ENCODE results near the gene DICER1.

The DICER1 gene

DNA sequence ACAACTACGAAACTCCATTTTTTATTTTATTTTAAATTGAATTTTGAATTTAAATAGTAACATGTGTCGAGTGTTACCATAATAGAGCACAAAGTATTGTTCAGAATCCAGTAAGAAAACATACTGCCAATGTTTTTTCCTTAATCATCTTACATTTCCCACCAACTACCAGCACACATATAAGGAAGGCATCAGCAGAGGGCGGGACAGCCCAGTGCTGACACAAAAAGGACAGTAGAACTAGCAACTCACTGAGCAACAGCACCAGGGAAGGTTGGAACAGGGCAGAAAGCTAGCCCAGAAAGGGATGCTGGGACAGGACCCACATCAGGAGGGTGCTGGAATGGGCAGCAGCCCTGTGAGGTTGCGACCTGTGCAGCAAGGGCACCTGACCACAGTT lies 43.9 kb downstream of the DICER1 start:
- Mint-ChIP-seq H3K36me3 (ENCODE audit: low read depth) (peaks cover 64% of the 10 kb centered on the region), H3K4me1 (peaks cover 6% of the 10 kb centered on the region), H3K27ac (no peak overlapping the region), H3K9me3 (no peaks in the 10 kb centered on the region), H3K27me3 (ENCODE audit: low read depth) (no peaks in the 10 kb centered on the region), H3K4me3 (no peak overlapping the region)
- TF ChIP-seq, protein P1, sequence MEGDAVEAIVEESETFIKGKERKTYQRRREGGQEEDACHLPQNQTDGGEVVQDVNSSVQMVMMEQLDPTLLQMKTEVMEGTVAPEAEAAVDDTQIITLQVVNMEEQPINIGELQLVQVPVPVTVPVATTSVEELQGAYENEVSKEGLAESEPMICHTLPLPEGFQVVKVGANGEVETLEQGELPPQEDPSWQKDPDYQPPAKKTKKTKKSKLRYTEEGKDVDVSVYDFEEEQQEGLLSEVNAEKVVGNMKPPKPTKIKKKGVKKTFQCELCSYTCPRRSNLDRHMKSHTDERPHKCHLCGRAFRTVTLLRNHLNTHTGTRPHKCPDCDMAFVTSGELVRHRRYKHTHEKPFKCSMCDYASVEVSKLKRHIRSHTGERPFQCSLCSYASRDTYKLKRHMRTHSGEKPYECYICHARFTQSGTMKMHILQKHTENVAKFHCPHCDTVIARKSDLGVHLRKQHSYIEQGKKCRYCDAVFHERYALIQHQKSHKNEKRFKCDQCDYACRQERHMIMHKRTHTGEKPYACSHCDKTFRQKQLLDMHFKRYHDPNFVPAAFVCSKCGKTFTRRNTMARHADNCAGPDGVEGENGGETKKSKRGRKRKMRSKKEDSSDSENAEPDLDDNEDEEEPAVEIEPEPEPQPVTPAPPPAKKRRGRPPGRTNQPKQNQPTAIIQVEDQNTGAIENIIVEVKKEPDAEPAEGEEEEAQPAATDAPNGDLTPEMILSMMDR (IDR thresholded peaks at IDR 0.05; ENCODE audit: unreplicated experiment in 3 of 3), result no peak

GRCh38 chr14:95111507-95112164 lies 45.7 kb downstream of the DICER1 start:
- no peaks in the 10 kb centered on the region for H3K9me3 Mint-ChIP-seq
- no peaks in the 10 kb centered on the region for H3K4me1 Mint-ChIP-seq
- no peak overlapping the region for H3K27ac Mint-ChIP-seq
- no peaks in the 10 kb centered on the region for H3K27me3 Mint-ChIP-seq (ENCODE audit: low read depth)
- TF ChIP-seq, protein P1 (IDR thresholded peaks at IDR 0.05; ENCODE audit: unreplicated experiment in 3 of 3), result no peak
- peaks cover 68% of the 10 kb centered on the region for H3K36me3 Mint-ChIP-seq (ENCODE audit: low read depth)
- H3K4me3 Mint-ChIP-seq, result no peak overlapping the region

DNA sequence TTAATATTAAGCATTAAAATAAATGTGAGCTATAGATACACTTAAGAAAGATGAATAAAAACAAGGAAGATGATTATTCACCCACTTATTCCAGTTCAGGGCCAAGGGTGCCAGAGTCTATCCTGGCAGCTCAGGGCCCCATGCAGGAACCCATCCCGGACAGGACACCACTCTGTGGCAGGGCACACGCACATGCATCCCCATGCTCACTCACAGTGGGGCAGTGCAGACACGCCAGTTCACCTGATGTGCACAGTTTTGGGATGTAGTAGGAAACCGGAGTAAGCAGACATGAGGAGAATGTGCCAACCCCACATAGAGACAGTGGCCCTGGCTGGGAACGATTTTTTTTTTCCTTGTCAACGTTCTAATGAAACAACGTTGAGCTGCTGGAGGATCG lies 47.2 kb downstream of the DICER1 start:
- Mint-ChIP-seq H3K4me3 (no peak overlapping the region), H3K9me3 (no peaks in the 10 kb centered on the region), H3K36me3 (ENCODE audit: low read depth) (peaks cover 65% of the 10 kb centered on the region), H3K27ac (no peak overlapping the region), H3K4me1 (peaks cover under 1% of the 10 kb centered on the region), H3K27me3 (ENCODE audit: low read depth) (no peaks in the 10 kb centered on the region)
- TF ChIP-seq, protein P1 (IDR thresholded peaks at IDR 0.05; ENCODE audit: unreplicated experiment in 3 of 3), result no peak

- Mint-ChIP-seq H3K27ac (no peak overlapping the region), H3K9me3 (no peaks in the 10 kb centered on the region), H3K4me3 (no peak overlapping the region), H3K27me3 (ENCODE audit: low read depth) (no peaks in the 10 kb centered on the region), H3K4me1 (peaks cover 7% of the 10 kb centered on the region), H3K36me3 (ENCODE audit: low read depth) (peaks cover 68% of the 10 kb centered on the region)
- TF ChIP-seq, protein P1 (IDR thresholded peaks at IDR 0.05; ENCODE audit: unreplicated experiment in 3 of 3), result no peak
Measured at GRCh38 chr14:95107711-95108110, 49.6 kb downstream of the DICER1 start.

GRCh38 chr14:95106971-95107370 lies 50.4 kb downstream of the DICER1 start:
- TF ChIP-seq, protein P1 (IDR thresholded peaks at IDR 0.05; ENCODE audit: unreplicated experiment in 3 of 3), result no peak
- Mint-ChIP-seq H3K36me3 (ENCODE audit: low read depth) (peaks cover 75% of the 10 kb centered on the region), H3K27me3 (ENCODE audit: low read depth) (no peaks in the 10 kb centered on the region), H3K4me3 (no peak overlapping the region), H3K4me1 (peaks cover 12% of the 10 kb centered on the region), H3K9me3 (no peaks in the 10 kb centered on the region), H3K27ac (no peak overlapping the region)

DNA sequence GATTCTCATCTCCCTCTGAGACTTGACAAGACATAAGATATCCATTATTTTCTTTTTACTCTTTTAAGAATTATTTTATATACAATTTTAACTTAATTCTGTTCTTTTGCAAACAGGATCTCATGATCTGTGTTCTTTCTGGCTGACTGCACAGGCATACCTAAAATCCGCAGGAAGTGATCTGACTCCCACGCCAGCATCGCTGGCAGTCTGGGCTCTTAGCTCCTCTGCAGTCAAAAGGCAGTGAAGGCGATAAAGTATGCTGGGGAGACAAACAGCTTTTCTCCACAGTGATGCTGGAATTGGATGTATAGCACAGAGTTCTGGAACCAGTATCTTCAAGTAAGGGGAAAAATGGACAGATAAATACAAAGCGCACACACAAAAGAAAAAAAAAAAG lies 52.4 kb downstream of the DICER1 start:
- H3K27me3 Mint-ChIP-seq (ENCODE audit: low read depth), result no peaks in the 10 kb centered on the region
- H3K36me3 Mint-ChIP-seq (ENCODE audit: low read depth), result peaks cover 69% of the 10 kb centered on the region
- H3K4me1 Mint-ChIP-seq, result peaks cover 23% of the 10 kb centered on the region
- TF ChIP-seq, protein P1 (IDR thresholded peaks at IDR 0.05; ENCODE audit: unreplicated experiment in 3 of 3), result no peak
- H3K27ac Mint-ChIP-seq, result no peak overlapping the region
- H3K9me3 Mint-ChIP-seq, result no peaks in the 10 kb centered on the region
- H3K4me3 Mint-ChIP-seq, result no peak overlapping the region

All from nephron (organoid).